ENCODE data around the gene C13orf42.
A peak's percentile ranks its signal among the peaks of the same experiment; 100 is the strongest.

C13orf42 gene

DNA sequence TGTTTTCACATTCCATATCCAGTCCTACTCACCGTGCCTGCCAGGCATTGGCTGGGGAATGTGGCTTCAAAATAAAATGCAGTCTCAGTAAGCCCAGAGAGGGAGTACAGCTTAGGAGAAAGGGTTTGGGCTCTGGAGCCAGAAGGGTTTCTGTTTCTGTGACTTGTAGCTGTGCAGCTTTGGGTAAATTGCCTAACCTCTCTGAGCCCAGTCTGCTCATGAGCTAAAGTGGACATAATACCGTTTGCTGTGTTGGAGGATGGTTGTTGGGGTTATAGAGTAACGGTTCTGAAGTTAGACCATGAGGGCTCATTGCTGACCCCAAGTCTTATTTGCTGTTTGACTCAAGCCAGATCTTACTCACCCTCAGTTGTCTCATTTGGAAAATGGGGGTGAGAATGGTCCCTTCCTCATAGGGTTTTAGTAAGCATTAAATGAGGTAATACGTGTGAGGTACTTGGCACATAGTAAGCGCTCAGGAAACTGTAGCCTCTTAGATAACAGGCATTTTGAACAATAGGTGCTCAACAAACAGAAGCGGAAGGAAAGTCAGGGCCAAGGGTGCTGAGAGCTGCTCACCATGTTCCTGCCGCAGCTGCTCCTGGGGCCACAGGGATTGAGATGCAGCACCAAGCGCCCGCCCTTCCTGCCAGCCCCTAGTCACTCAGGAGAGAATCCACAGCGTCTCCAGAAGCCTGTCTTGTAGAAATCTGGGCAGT, 45.5 kb downstream of the C13orf42 start:
- DNase-seq (ENCODE audit: low spot score), result no peak

DNA sequence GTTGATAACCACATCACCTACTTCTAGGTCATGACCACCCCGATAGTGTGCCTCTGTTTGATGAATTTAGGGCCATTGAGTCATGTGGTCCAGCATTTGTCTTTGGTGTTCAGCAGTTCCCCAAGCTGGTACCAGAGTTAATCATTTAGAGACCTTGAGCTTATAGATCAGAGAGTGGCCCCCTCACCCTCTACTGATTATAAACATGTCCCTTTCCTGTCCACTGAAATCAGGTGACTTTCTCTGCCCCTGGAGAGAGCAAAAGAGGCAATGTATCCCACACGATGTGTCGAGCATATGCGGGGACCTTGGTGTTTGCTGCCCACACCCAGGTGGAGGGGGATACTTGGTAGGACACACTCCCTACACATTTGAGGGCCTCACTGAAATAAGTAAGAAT, 46.3 kb downstream of the C13orf42 start:
- DNase-seq (ENCODE audit: low spot score), result no peak

DNA sequence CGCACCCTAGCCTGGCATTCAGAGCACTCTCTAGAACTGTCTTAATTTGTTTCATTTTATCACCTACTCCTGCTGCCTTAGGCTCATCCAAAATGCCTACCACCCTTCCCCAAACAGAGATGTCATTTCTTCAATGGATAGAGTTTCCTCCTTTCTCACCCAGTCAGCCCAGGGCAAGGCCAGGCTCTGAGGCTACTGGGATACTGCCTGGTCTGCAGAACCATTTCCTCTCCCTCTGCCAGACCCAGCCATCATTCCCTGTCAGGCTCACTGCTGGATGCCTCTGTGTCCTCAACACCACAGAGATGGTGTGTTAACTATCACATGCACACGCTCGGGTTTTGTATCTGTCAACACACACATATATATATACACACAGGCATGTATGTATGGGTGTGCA, 47.2 kb downstream of the C13orf42 start:
- DNase-seq (ENCODE audit: low spot score), result no peak

DNA sequence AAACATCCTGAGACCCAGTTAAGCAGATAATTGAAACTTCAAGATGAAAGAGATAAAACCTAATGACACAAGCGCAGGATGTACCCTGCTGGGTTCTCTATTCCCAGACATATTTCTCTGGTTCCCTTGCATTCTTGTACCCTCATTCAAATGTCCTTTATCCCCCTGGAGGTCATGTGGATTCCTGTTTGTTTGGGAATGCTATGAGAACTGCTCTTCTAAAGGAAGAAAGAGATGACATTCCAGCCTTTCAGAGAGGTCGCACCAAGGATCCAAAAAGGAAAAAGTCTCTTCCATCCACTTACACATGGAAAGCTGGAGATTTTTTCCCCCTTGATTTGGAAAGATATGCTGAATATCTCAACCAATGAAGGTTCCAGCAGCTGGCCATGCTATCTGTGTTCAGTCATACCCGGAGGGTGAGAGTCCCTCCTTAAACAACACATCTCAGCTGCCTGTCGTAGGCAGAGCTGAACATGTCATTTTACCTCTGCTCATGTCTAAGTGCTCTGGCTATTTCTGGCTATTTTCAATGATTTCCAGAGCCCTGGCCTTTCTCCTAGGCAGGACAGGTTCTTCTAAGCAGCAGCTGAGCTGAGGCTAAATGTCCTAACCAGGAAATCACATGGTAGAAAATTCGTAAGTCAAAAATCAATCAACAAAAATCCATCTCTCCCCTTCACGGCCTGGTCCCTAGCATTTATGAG, 52.5 kb downstream of the C13orf42 start:
- no peak for DNase-seq (ENCODE audit: low spot score)

DNA sequence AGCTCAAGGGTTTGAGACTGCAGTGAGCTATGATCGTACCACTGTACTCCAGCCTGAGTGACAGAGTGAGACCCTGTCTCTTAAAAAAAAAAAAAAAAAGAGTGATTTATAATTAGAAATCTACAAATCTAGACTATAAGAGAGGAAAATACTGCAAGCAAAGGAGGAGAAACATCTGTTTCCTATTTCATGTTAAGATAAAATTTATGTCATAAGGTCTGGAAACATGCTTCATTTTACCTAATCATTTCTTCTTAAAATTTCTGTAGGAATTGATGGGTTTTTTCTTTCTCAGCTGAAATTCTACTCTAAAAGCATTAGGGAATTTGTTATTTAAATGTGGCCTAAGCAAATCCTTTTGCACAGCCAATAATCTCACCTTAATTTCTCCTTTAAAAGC, 53.2 kb downstream of the C13orf42 start:
- DNase-seq (ENCODE audit: low spot score), result no peak

DNA sequence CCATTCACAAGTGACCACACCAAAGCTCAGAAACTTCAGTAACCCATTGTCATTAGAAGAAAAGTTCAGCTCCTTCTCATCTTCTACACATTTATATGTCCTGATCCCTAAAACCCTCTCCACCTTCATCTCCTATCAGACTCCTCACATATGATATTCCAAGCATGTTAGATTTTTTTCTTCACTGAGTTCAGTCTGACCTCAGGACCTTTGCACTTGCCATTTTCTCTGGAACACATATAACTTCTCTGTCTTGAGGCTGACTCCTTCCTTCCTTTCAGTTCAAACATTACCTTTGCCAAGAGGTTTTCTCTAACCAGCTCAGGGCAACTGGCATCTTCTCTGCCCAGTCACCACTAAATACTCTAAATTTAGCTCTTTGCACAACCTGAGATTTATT, 54.1 kb downstream of the C13orf42 start:
- no peak for DNase-seq (ENCODE audit: low spot score)

DNA sequence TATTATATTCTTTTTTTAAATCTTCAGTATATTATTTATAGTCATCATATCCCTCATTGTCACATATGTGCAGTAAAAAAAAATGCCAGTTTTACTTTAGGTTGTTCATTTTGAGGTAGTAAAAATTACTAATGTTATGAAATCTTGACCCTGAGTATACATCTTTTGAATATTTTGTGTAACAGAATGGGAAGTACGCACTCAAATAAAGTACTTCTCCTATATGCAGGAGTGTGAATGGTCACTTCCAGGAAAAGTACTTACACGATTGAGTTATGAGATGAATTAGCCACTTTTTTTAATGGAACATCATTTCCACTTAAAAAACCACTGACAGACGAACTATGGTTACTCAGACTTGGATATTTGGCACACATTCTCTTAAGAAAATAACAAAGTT, 58.5 kb downstream of the C13orf42 start:
- no peak for DNase-seq (ENCODE audit: low spot score)

DNA sequence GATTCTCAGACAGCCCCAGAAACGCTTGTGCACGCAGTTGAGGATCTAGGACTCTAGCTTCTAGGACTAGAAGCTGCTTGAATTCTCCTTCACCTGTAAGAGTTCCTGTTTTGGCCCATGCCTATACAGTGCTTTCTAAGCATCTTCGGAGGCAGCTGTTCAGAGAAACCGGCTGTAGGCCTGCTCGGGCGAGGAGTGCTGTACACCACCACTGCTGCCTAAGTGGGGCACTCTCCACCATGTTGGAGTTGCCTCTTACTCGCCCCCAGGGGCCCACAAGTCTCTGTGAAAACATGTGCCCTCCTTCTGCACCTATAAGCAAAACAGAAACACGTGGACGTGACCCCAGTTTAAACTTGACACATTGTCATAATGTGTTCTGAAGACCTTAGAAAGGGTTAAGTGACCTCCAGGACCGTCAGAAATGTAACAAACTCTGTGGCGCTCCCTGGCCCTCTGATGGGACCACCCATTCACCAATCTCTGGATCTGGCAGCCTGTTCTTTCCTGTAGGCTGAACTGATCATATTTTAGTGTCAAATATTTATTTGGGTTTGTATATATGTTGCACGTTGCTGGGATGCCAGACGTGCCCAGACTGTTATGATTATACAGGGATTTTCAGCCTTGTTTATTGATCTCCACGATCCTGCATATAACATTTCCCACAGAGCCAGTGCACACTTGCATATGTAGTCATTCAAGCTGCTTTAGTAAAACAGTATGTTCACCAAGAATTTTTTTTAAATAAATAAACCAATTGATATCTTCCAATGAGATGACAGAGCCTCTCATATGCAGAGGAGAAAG, 60.8 kb downstream of the C13orf42 start:
- DNase-seq (ENCODE audit: low spot score), result no peak

DNA sequence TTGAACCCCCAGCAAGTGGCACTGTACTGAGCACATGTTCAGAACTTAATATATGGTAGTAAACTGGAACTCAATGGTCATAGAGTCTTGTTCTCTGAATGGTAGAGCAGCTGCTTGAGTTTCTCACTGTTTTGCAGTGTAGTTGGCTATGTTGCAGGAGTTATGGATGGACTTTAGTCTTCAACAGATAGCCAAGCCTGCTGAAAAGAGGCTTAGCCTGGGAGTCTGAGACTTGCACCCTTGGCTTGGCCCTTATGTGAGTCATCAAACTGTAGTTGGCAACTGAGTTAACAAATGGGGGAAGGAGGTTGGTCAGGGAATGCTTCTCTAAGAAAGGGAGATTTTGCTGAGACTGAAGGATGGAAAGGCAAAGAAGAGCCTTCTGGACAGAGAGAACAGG, 62.5 kb downstream of the C13orf42 start:
- no peak for DNase-seq (ENCODE audit: low spot score)

DNA sequence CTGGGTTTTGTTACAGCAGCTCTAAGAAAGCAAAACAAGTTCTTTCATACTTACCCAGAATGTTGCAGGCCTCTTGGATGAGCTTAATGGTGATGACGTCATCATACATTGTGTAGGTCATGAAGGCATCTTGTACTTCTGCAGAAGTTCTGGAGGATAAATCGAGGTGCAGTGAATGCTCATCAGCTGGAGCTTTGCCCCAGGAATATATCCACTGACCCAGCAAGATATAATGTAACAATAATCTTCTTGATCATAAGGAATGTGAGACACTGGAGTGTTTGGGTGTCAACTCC, 63.0 kb downstream of the C13orf42 start:
- DNase-seq (ENCODE audit: low spot score), result no peak

DNA sequence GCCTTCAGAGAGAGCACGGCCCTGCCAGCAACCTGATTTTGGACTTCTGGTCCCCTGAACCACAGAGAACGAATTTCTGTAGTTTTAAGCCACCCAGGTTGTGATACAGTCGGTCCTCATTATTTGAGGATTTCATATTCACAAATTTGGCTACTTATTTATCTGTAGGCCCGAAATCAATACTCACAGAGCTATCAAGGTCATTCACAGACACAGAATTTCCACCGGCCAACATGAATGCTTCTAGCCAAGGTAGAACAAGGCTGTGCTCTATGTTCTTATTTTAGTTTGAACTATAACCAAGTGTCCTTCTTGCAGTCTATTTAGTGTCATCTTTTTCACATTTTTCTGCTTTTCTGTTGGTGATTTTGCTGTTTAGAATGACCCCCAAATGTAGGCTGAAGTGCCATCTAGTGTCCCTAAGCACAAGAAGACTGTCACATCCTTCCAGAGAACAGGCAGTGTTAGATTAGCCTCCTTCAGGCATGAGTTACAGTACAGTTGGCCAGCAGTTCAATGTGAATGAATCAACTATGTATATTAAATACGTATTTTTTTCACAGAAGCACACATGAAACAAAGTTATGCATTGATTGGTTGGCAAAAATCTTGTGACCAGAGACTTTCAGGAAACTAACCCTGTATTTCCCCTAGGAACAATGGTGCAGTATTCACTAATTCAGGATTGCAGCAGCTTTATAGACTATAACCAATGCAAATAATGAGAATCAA, 63.5 kb downstream of the C13orf42 start:
- DNase-seq (ENCODE audit: low spot score), result peak; percentile 83

DNA sequence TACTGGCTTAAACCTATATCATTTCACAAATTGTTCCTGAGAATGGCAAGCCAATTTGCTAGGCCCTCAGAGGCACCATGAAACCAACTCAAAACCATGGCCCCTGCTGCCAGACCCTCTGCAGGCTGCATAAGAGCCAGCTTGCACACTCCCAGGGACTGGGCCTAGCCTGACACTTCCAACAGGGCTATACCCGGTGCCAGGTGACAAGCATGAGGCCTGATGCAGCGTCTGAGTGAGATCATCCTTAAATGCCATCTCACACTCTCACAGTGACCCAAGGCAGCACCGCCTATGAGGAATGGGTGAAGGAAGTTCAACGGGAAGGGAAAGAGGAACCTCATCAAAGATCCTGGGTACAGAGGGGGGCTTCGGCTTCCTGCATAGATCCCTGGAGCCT, 65.6 kb downstream of the C13orf42 start:
- DNase-seq (ENCODE audit: low spot score), result no peak

DNA sequence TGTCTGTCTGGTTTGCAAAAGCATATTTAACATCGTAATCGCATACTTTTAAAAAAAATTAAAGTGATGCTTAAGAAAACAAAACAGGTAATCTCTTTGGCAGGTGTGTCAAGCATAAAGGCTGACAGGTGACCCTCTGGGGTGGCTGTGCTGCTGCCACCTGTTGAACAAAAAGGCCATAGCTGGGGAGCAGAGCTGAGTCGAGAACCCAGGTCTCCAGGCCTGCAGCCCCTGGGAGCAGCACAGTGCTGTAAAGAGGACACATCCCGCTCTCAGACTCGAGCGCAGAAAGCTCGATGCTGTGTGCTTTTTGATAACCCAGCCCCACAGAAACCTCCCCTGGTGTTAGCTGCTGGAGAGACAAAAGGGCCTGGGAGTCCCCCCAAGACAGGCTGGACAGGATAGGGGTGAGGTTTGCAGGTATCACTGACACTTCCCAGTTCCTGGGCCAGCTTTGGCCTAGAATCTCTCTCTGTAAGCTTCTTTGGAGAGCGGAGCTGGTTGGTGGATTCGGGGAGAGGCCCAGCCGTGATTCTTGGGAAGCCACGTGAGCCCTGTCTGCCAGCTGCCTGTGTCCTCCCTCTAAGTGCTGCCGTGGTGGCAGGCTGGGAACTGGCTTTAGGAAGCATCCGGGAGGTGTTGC, 66.9 kb downstream of the C13orf42 start:
- DNase-seq (ENCODE audit: low spot score), result no peak

DNA sequence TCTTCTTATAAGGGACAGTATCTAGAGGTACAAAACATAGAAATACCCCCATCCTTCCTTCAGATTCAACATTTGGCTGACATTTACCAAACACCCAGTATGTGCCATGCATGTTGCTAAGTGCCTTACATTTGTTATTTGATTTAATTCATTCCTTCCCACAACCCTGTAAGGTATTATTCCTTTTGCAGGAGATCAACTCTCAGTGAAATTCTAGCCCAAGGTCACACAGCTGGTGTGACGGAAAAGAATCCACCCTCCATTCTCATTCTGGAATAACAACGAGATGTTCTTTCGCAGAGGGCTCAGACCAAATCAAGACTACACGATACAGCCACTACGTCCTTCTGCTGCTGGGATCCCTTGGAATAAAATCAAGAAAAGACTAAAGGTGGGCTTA, 67.8 kb downstream of the C13orf42 start:
- DNase-seq (ENCODE audit: low spot score), result no peak

DNA sequence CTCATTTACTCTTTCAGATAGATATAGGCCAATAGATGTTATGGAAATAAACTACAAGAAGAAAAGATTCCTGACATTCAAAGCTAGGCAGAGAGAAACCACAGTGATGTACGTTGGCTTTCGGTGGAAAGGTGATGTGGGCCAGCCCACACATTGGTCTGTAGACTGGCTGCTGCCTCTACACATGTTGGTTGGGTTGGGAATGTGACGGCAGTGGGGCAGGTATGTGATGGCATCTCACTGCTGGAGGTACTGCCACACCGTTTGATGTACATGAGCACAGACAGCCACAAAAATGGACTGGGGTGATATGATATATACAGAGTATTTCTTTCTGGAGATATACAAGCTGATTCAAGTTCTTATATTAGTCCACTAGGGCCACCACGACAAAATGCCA, 69.4 kb downstream of the C13orf42 start:
- no peak for DNase-seq (ENCODE audit: low spot score)

DNA sequence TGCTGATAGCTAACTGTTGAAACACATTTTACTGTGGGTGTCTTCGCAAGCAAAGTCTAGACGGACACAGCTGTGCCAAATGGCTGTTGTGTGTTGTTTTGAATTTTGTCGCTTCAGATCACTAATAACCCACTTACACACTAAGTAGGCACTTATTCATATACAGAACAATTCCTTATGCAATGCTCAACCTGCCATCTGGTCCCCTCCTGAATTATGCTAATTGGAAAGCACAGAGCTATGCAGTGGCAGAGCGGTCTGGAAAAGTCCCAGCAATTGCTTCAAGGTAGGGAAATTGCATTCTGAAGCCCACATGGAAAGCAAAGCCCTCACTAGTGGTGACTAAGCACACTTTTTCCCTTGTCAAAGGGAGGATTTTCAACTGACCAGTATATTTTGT, 69.9 kb downstream of the C13orf42 start:
- DNase-seq (ENCODE audit: low spot score), result peak; percentile 93

DNA sequence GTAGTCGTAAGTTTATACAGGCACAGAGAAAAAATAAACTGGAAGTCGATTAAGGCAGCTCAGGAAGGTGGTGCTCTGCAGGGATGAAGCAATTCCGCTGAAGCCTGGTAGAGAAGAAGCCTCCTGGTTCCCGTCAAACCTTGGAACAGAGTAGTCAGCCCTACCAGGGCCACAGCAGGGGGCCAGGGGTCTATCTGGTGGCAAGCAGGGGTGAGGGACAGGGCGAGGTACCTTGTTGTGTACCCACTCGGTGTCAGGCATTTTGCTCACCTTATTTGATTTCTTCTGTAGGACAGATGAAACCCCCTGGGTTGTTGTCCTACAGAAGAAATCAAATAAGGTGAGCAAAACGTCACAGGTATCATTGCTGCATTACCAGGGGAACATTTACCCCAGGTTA, 70.6 kb downstream of the C13orf42 start:
- DNase-seq (ENCODE audit: low spot score), result no peak

DNA sequence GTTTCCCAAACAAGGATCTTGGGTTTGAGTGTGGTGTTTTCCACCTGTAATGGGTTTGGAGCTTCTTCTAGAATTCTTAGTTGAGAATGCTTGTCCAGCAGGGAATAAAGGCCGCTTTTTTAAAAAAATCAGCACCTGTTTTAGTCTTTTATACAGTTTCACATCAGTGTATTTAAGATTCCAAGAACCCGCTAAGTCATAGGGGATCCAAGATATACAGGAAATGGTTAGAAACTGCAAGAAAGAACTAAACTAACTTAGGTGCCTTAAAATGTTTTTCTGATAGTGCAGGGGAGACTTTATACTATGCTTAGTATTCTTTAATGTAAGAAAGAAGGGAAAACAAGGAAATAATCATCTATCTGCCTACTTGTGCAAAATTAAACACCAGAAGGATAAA, 74.7 kb downstream of the C13orf42 start:
- no peak for DNase-seq (ENCODE audit: low spot score)

DNA sequence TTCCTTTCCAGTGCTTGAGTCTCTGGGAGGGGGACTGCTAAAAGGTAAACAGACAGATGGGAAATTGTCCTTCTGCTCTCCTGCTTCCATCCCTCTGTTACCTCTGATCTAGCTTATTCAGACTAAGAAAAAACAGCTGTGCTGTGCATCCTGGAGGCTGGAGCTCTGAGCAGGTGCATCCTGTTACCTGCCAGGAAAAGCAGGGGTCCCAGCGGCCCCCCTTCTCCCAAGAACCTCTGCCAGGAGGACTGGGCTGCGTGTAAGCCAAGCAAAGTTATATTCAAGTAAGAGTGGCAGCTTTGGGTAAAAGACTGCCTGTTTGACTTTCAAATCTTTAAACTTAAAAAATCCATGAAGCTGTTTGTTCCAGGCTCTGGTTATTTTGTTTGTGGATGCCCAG, 75.1 kb downstream of the C13orf42 start:
- DNase-seq (ENCODE audit: low spot score), result no peak

DNA sequence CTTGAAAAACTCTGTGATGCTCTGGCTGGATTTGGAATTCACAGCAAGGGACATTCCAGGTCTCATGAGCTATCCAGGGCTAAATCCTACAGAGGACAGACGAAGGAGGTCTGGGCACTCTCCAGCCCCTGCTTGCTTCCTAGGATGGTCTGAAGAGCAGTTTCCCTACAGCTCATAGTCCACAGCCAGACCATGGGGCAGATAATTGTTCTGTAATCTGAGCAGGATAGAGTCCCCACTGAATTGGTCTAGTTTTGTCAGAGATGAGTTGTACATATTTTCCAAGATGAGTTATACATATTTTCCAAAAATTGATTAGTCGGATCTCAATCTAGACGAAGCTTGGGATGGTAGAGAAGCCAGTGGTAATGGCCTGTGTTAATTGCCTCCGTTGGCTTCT, 75.6 kb downstream of the C13orf42 start:
- DNase-seq (ENCODE audit: low spot score), result no peak

DNA sequence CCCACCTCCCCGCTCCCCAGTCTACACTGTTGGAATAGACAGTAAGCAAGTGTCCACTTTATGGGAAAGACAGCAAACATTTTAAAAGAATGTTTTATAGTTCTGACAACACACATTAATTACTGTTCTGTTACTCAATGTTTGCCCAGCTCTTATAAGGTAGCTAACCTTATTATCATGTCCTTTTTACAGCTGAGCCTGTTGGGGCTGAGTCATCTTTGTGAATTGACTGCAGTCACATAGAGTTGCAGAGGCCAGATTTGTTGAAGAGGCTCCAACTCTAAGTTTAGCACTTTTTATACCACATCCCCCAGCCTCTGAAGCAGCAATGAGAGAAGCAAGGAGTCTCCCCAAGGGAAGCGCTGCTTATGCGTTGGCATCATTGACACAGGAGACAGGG, 76.2 kb downstream of the C13orf42 start:
- no peak for DNase-seq (ENCODE audit: low spot score)
